MCF 10A (cell line): ENCODE results near the gene SOCS7. TPM values are rescaled to one million over a fixed set of nuclear protein-coding genes. Genes with fewer than 3 reads are reported as not detected.

Source experiments
- BruUV-seq: library from RNA; stranded (reverse); fragments of 400-500 nt; replicated peaks from 2 replicates; lab custom pipeline; 2021; lab: Mats Ljungman, UMichigan
- CTCF ChIA-PET: fragments of 300-600 bp; sonication (Branson Sonifier 250); formaldehyde crosslinking; extraction: SDS; loops from one replicate; lab custom pipeline; 2021; ENCODE audit warnings: antibody characterized with exemption, inconsistent platforms; lab: Yijun Ruan, JAX
- POLR2A ChIA-PET: fragments of 300-600, 350-650 bp; sonication (Branson Sonifier 250); formaldehyde crosslinking; extraction: SDS; loops from one replicate; lab custom pipeline; 2020; ENCODE audit warnings: antibody characterized with exemption, inconsistent platforms; lab: Yijun Ruan, JAX
- DNase-seq: peaks from one replicate; pipeline ENCODE4 v3.0.0-alpha.2; 2018; ENCODE audit not compliant: unreplicated experiment
- H3K27ac Mint-ChIP-seq: one replicate; pipeline ENCODE4 v1.8.0; 2022; ENCODE audit warnings: mild to moderate bottlenecking, low read depth, mixed read lengths; ENCODE audit not compliant: unreplicated experiment
- H3K27me3 Mint-ChIP-seq: one replicate; pipeline ENCODE4 v1.8.0; 2022; ENCODE audit warnings: mixed read lengths; ENCODE audit not compliant: insufficient read depth, unreplicated experiment
- H3K36me3 Mint-ChIP-seq: one replicate; pipeline ENCODE4 v1.8.0; 2022; ENCODE audit warnings: mild to moderate bottlenecking, moderate library complexity, mixed read lengths; ENCODE audit not compliant: insufficient read depth, unreplicated experiment
- H3K4me1 Mint-ChIP-seq: one replicate; pipeline ENCODE4 v1.8.0; 2022; ENCODE audit warnings: mixed read lengths; ENCODE audit not compliant: insufficient read depth, unreplicated experiment
- H3K4me3 Mint-ChIP-seq: one replicate; pipeline ENCODE4 v1.8.0; 2022; ENCODE audit warnings: mild to moderate bottlenecking, moderate library complexity, mixed read lengths; ENCODE audit not compliant: unreplicated experiment
- H3K9me3 Mint-ChIP-seq: one replicate; pipeline ENCODE4 v1.8.0; 2022; ENCODE audit warnings: mixed read lengths; ENCODE audit not compliant: unreplicated experiment
- intact Hi-C: fragments of 100-400 bp; cut with micrococcal nuclease; formaldehyde crosslinking; loops from 2 replicates; pipeline ENCODE4 v1.14.1; 2022
- total RNA-seq: library from RNA; stranded (reverse); gene quantifications from 2 replicates; pipeline ENCODE4 v1.2.3, GENCODE V29; 2022
- TF ChIP-seq, protein P1 (sequence below): fragments of 200-600 bp; IDR thresholded peaks from one replicate; pipeline ENCODE4 v1.8.0; 2022; ENCODE audit warnings: antibody characterized with exemption, mild to moderate bottlenecking; ENCODE audit not compliant: unreplicated experiment

Gene SOCS7
- total RNA-seq, 1 experiment from 2014 or later: 26.2 TPM

DNA sequence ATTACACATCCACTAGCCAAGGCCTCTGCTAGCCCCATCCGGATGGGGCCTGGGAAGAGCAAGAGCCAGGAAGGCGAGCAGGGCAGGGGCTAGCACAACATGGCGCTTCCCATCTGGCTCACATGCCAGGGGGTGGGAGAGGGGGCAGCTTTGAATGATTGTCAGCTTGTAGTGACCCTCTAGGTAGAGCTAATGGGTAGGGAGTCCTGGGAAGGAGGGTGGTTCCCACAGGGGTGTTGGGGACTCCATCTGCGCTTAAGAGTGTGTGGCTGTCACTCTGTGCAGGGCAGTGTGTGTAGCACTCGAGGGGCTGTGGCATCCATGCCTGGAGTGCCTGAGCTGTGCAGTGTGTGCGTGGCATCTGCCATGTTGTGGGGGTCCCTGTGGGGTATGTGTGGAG is 101.1 kb downstream of the SOCS7 start:
- H3K4me3 Mint-ChIP-seq: peak overlapping the region; percentile 65
- TF ChIP-seq, protein P1, sequence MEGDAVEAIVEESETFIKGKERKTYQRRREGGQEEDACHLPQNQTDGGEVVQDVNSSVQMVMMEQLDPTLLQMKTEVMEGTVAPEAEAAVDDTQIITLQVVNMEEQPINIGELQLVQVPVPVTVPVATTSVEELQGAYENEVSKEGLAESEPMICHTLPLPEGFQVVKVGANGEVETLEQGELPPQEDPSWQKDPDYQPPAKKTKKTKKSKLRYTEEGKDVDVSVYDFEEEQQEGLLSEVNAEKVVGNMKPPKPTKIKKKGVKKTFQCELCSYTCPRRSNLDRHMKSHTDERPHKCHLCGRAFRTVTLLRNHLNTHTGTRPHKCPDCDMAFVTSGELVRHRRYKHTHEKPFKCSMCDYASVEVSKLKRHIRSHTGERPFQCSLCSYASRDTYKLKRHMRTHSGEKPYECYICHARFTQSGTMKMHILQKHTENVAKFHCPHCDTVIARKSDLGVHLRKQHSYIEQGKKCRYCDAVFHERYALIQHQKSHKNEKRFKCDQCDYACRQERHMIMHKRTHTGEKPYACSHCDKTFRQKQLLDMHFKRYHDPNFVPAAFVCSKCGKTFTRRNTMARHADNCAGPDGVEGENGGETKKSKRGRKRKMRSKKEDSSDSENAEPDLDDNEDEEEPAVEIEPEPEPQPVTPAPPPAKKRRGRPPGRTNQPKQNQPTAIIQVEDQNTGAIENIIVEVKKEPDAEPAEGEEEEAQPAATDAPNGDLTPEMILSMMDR: no peak
- ChIA-PET CTCF (interaction anchor here (0.6 kb wide), 1 partner anchor 11 kb away, joined by 4 read pairs; no protein-coding TSS in a partner anchor), POLR2A (no interaction called here)
- intact Hi-C loops: no loop called here
- no peaks in the 10 kb centered on the region for H3K36me3 Mint-ChIP-seq
- H3K4me1 Mint-ChIP-seq: peaks cover 31% of the 10 kb centered on the region
- no peak for DNase-seq
- H3K27ac Mint-ChIP-seq: no peak overlapping the region
- peaks cover 10% of the 10 kb centered on the region for H3K27me3 Mint-ChIP-seq
- H3K9me3 Mint-ChIP-seq: no peaks in the 10 kb centered on the region
- BruUV-seq: no TSS peak

DNA sequence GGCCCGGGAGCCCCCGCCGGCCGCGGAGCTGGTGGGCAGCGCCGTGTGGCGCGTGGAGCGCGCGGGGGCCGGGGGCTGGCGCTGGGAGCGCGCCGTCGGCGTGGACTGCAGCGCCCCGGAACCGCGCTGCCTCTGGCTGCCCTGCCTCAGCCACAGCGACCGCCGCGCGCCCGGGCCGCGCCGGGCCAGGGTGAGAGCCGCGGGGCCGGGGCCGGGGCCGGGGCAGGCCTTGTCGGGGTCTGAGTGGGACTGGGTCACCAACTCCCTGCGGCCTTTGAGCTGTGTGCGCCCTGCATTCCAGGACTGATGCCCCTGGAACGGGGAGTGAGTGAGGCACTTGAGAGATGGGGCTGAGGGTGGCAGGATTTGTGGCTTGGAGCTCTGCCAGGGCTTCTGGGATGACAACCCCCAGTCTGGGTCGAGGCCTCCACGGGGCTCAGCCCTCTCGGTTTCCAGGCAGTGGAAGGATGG is 102.3 kb downstream of the SOCS7 start:
- TF ChIP-seq, protein P1: no peak
- no peaks in the 10 kb centered on the region for H3K36me3 Mint-ChIP-seq
- intact Hi-C loops: no loop called here
- H3K4me3 Mint-ChIP-seq: peak overlapping the region; percentile 5
- peaks cover 31% of the 10 kb centered on the region for H3K4me1 Mint-ChIP-seq
- BruUV-seq: no TSS peak
- H3K27ac Mint-ChIP-seq: no peak overlapping the region
- no peaks in the 10 kb centered on the region for H3K9me3 Mint-ChIP-seq
- ChIA-PET CTCF (no interaction called here), POLR2A (interaction anchor here (0.6 to 1.5 kb wide), 2 partner anchors 11 to 106 kb away, joined by 3 to 5 read pairs; no protein-coding TSS in a partner anchor)
- peak; percentile 57 for DNase-seq
- peaks cover 10% of the 10 kb centered on the region for H3K27me3 Mint-ChIP-seq

DNA sequence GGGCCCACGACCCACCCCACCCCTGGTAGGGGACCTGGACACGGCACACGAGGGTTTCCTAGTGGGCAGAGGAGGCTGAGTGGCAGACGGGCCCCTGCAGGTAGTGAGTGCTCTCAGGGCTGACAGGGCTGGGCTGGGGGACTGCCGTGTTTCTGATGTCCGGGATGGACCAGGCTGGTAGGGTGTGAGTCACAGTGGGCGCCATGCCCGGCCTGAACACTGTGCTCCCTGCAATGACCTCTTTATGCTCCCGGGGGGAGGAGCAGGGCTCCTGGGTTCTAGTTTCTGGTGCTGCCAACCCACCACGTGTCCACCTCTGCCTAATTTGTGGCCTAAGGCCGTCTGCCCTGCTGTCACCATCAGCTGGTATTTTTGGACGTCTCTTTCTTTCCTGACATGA is 102.9 kb downstream of the SOCS7 start:
- peaks cover 10% of the 10 kb centered on the region for H3K27me3 Mint-ChIP-seq
- H3K36me3 Mint-ChIP-seq: no peaks in the 10 kb centered on the region
- H3K27ac Mint-ChIP-seq: no peak overlapping the region
- ChIA-PET CTCF (no interaction called here), POLR2A (interaction anchor here (0.6 to 1.5 kb wide), 4 partner anchors 10 to 282 kb away, joined by 3 to 5 read pairs (median 3); no protein-coding TSS in a partner anchor)
- DNase-seq: peak; percentile 97
- H3K9me3 Mint-ChIP-seq: no peaks in the 10 kb centered on the region
- no TSS peak for BruUV-seq
- H3K4me3 Mint-ChIP-seq: peak overlapping the region; percentile 5
- TF ChIP-seq, protein P1: no peak
- peaks cover 26% of the 10 kb centered on the region for H3K4me1 Mint-ChIP-seq
- intact Hi-C loops: no loop called here

Other genes starting within 250 kb of the SOCS7 start
- 3.8 TPM in 2 replicates for gene TBC1D3E, start 223.9 kb upstream of the SOCS7 start, total RNA-seq
- 3.6 TPM in 1 of 2 replicates, not detected in the other for gene TBC1D3, start 159.3 kb upstream of the SOCS7 start, total RNA-seq
- gene MRPL45, start 54.7 kb upstream of the SOCS7 start, total RNA-seq: 37.2 and 48.4 TPM in 2 replicates
- gene GPR179, start 7.9 kb upstream of the SOCS7 start, total RNA-seq: 0.09 and 0.37 TPM in 2 replicates
- gene ARHGAP23, start 76.6 kb downstream of the SOCS7 start, total RNA-seq: 23.2 and 29.2 TPM in 2 replicates